Measurements from ENCODE around the gene MAPK11. TPM values are rescaled to one million over a fixed set of nuclear protein-coding genes. Genes with fewer than 3 reads are reported as not detected.
A peak's percentile ranks its signal among the peaks of the same experiment; 100 is the strongest.

Gene MAPK11
- total RNA-seq, 1 experiment from 2014 or later = 19.3 TPM

- Histone ChIP-seq H3K9me3 (ENCODE audit: control insufficient read depth in 1 of 2, insufficient read depth in 1 of 2, low read depth in 1 of 2, low read length in 2 of 2) (no peaks in the 10 kb centered on the region), H4K20me1 (ENCODE audit: insufficient read depth) (no peaks in the 10 kb centered on the region), H3K9ac (ENCODE audit: low read length) (peak overlapping the region; percentile 96), H3K79me2 (ENCODE audit: insufficient read depth, low read length) (peaks cover 65% of the 10 kb centered on the region), H3K9me2 (ENCODE audit: insufficient read depth) (no peaks in the 10 kb centered on the region), H3K27ac (ENCODE audit: low read depth, low read length) (peak overlapping the region; percentile 99), H3K27me3 (ENCODE audit: insufficient read depth, low read length) (no peaks in the 10 kb centered on the region), H3K4me3 (replicated peaks in 1 of 2; ENCODE audit: low read depth in 1 of 2, low read length in 2 of 2) (peak overlapping the region; percentile 70 to 91), H2AFZ (ENCODE audit: low read depth, low read length, poor library complexity, severe bottlenecking) (no peak overlapping the region), H3K4me1 (ENCODE audit: control insufficient read depth in 1 of 2, insufficient read depth in 2 of 2, low read length in 2 of 2) (peaks cover 50 to 74% of the 10 kb centered on the region in 2 experiments), H3K4me2 (ENCODE audit: low read length) (peak overlapping the region; percentile 98), H3K36me3 (ENCODE audit: control insufficient read depth in 1 of 2, insufficient read depth in 2 of 2, low read length in 2 of 2) (0 out of 4 replicates have a peak, but pooled peaks cover 0 to 2% of the 10 kb centered on the region in 2 experiments)
- no peak for DNase-seq (ENCODE audit: low read depth, low spot score)
- intact Hi-C loops (cut with micrococcal nuclease) = no loop called here
- BruUV-seq (replicated peaks) = no TSS peak
- ChIA-PET CTCF (interaction anchor here (0.8 to 1.2 kb wide), 2 partner anchors 12 to 37 kb away, joined by 3 read pairs; no protein-coding TSS in a partner anchor), RAD21 (ENCODE audit: low non-redundant PET in 1 of 2, low total read pairs in 2 of 2, uncharacterized antibody in 2 of 2, unreplicated experiment in 2 of 2) (interaction anchor here in 1 of 2 experiments (0.7 to 0.8 kb wide), 2 partner anchors 21 to 22 kb away, joined by 3 read pairs; no protein-coding TSS in a partner anchor), POLR2A (interaction anchor here (1.2 to 1.8 kb wide), 3 partner anchors 12 to 32 kb away, joined by 3 to 5 read pairs (median 4); no protein-coding TSS in a partner anchor)
- peak; percentile 41 for ATAC-seq
- TF ChIP-seq ZFX (IDR thresholded peaks at IDR 0.05) = peak; percentile 26; the same call in 1 of the 2 replicates
- TF ChIP-seq ATF3 (IDR thresholded peaks at IDR 0.05) = no peak
- TF ChIP-seq JUND (IDR thresholded peaks at IDR 0.05) = no peak
- TF ChIP-seq CBX3 (IDR thresholded peaks at IDR 0.05; ENCODE audit: low read depth) = no peak
- TF ChIP-seq ELF1 (IDR thresholded peaks at IDR 0.05; ENCODE audit: borderline replicate concordance, low read depth) = no peak
Observed at GRCh38 chr22:50305393-50305922, 35.3 kb upstream of the MAPK11 start.

GRCh38 chr22:50304528-50305392 is 34.6 kb upstream of the MAPK11 start:
- H3K9me3 ChIP-seq (ENCODE audit: control insufficient read depth in 1 of 2, insufficient read depth in 1 of 2, low read depth in 1 of 2, low read length in 2 of 2) = no peaks in the 10 kb centered on the region
- H3K36me3 ChIP-seq (ENCODE audit: control insufficient read depth in 1 of 2, insufficient read depth in 2 of 2, low read length in 2 of 2) = 0 out of 4 replicates have a peak, but pooled peaks cover 0 to 2% of the 10 kb centered on the region in 2 experiments
- H3K27ac ChIP-seq (ENCODE audit: low read depth, low read length) = peak overlapping the region; percentile 99
- DNase-seq (ENCODE audit: low read depth, low spot score) = no peak
- ATAC-seq = no peak
- intact Hi-C loops (cut with micrococcal nuclease) = no loop called here
- ChIA-PET CTCF (interaction anchor here (0.8 to 1.2 kb wide), 3 partner anchors 11 to 38 kb away, joined by 3 read pairs; no protein-coding TSS in a partner anchor), POLR2A (interaction anchor here (1.2 to 2.3 kb wide), 3 partner anchors 10 to 23 kb away, joined by 4 to 11 read pairs (median 5); no protein-coding TSS in a partner anchor), RAD21 (ENCODE audit: low non-redundant PET in 1 of 2, low total read pairs in 2 of 2, uncharacterized antibody in 2 of 2, unreplicated experiment in 2 of 2) (interaction anchor here in 1 of 2 experiments (0.7 kb wide), 1 partner anchor 21 kb away, joined by 3 read pairs; no protein-coding TSS in a partner anchor)
- H4K20me1 ChIP-seq (ENCODE audit: insufficient read depth) = no peaks in the 10 kb centered on the region
- TF ChIP-seq JUND (IDR thresholded peaks at IDR 0.05) = no peak
- TF ChIP-seq POLR2AphosphoS5 (IDR thresholded peaks at IDR 0.05; ENCODE audit: low read depth, low read length) = peak; percentile 34
- H3K79me2 ChIP-seq (ENCODE audit: insufficient read depth, low read length) = peaks cover 72% of the 10 kb centered on the region
- H3K4me2 ChIP-seq (ENCODE audit: low read length) = peak overlapping the region; percentile 98
- peak overlapping the region; percentile 96 for H3K9ac ChIP-seq (ENCODE audit: low read length)
- no TSS peak for BruUV-seq (replicated peaks)
- peaks cover 50 to 81% of the 10 kb centered on the region in 2 experiments for H3K4me1 ChIP-seq (ENCODE audit: control insufficient read depth in 1 of 2, insufficient read depth in 2 of 2, low read length in 2 of 2)
- H2AFZ ChIP-seq (ENCODE audit: low read depth, low read length, poor library complexity, severe bottlenecking) = no peak overlapping the region
- no peaks in the 10 kb centered on the region for H3K9me2 ChIP-seq (ENCODE audit: insufficient read depth)
- H3K4me3 ChIP-seq (replicated peaks in 1 of 2; ENCODE audit: low read depth in 1 of 2, low read length in 2 of 2) = peak overlapping the region; percentile 70 to 91
- H3K27me3 ChIP-seq (ENCODE audit: insufficient read depth, low read length) = no peaks in the 10 kb centered on the region
